GM23248 (cell line): ENCODE results near the gene SMC6.

Experiments
- EZH2 ChIP-seq: fragments of 200-600 bp; sonication (generic); IDR thresholded peaks from 2 replicates; pipeline ENCODE4 v1.6.1; 2018; ENCODE audit warnings: antibody characterized with exemption, mild to moderate bottlenecking; ENCODE audit not compliant: insufficient read depth, poor library complexity, severe bottlenecking
- EZH2phosphoT487 ChIP-seq: fragments of 200-600 bp; sonication (generic); IDR thresholded peaks from 2 replicates; pipeline ENCODE4 v1.6.1; 2018; ENCODE audit warnings: antibody characterized with exemption, moderate library complexity, mild to moderate bottlenecking, low read depth; ENCODE audit not compliant: insufficient read depth

GRCh38 chr2:17643031-17643615 is 110.5 kb downstream of the SMC6 start:
- TF ChIP-seq EZH2 (no peak), EZH2phosphoT487 (no peak)
